ENCODE results near the gene TESK2.

Gene TESK2

DNA sequence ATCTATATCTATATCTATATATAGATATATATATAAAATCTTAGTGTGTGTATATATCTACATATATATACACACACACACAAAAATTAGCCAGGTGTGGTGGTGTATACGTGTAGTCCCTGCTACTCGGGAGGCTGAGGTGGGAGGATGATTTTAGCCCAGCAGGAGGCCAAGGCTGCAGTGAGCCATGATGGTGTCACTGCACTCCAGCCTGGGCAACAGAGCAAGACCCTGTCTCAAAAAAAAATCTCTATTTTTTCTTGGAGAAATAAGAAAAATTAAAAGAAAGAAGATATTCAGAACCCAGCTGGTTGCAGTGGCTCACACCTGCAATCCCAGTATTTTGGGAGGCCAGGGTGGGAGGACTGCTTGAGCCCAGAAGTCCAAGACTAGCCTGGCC, 85.3 kb downstream of the TESK2 start:
- no peak overlapping the region for H3K4me2 ChIP-seq (ENCODE audit: low read length)
- H3K36me3 ChIP-seq (ENCODE audit: insufficient read depth, low read length) = no peaks in the 10 kb centered on the region
- no peaks in the 10 kb centered on the region for H3K9me3 ChIP-seq (replicated peaks; ENCODE audit: low read length)
- H3K9ac ChIP-seq (ENCODE audit: low read depth, low read length) = no peak overlapping the region
- H3K27me3 ChIP-seq (ENCODE audit: control insufficient read depth, insufficient read depth, low read length) = no peaks in the 10 kb centered on the region
- no peaks in the 10 kb centered on the region for H3K4me1 ChIP-seq (ENCODE audit: control insufficient read depth, insufficient read depth, low read length)
- H3K4me3 ChIP-seq (ENCODE audit: low read length) = no peak overlapping the region

DNA sequence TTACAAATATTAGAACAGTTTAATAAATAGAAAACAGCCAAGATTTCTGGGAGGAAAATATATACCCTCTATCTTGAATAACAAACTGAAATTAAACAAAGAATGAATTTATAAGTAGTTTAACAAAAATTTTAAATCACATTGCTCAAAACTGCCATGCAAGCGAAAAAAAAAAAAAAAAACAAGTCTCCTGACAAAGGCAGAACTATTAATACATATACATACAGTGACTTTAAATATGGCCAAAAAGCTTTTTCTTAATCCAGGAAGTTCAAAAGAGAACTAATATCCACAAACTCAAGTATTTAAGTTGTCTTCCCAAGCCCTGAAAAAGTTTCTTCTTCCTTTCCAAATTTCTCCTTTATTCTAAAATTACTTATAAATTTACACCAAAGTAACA, 87.2 kb downstream of the TESK2 start:
- H3K4me3 ChIP-seq (ENCODE audit: low read length) = no peak overlapping the region
- H3K4me2 ChIP-seq (ENCODE audit: low read length) = no peak overlapping the region
- H3K27me3 ChIP-seq (ENCODE audit: control insufficient read depth, insufficient read depth, low read length) = no peaks in the 10 kb centered on the region

DNA sequence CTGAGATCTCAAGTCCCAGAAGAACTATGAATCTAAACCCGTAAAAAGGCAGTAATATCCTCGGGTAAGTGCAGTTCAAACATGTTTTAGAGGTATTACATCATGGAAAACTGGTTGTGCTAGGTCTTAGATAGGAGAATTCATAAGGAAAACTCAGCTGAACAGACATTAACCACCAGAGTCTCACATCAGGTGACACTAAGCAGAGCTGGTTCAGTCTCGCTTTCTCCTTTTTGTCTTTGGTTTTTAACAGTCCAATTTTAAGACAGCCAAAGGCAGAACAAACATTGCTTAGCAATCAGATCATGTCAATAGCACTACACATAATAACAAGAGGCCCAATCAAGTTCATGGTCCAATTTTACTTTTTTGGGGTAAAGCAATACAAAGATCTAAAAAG, 87.7 kb downstream of the TESK2 start:
- no peaks in the 10 kb centered on the region for H3K27me3 ChIP-seq (ENCODE audit: control insufficient read depth, insufficient read depth, low read length)
- no peak overlapping the region for H3K9ac ChIP-seq (ENCODE audit: low read depth, low read length)
- H3K4me2 ChIP-seq (ENCODE audit: low read length) = no peak overlapping the region
- no peaks in the 10 kb centered on the region for H3K36me3 ChIP-seq (ENCODE audit: insufficient read depth, low read length)
- H3K4me3 ChIP-seq (ENCODE audit: low read length) = no peak overlapping the region
- no peaks in the 10 kb centered on the region for H3K9me3 ChIP-seq (replicated peaks; ENCODE audit: low read length)
- no peaks in the 10 kb centered on the region for H3K4me1 ChIP-seq (ENCODE audit: control insufficient read depth, insufficient read depth, low read length)

More for the DNA sequence above, 87.2 kb downstream of the TESK2 start:
- Histone ChIP-seq H3K9me3 (replicated peaks; ENCODE audit: low read length) (no peaks in the 10 kb centered on the region), H3K4me1 (ENCODE audit: control insufficient read depth, insufficient read depth, low read length) (no peaks in the 10 kb centered on the region), H3K36me3 (ENCODE audit: insufficient read depth, low read length) (no peaks in the 10 kb centered on the region), H3K9ac (ENCODE audit: low read depth, low read length) (no peak overlapping the region)

DNA sequence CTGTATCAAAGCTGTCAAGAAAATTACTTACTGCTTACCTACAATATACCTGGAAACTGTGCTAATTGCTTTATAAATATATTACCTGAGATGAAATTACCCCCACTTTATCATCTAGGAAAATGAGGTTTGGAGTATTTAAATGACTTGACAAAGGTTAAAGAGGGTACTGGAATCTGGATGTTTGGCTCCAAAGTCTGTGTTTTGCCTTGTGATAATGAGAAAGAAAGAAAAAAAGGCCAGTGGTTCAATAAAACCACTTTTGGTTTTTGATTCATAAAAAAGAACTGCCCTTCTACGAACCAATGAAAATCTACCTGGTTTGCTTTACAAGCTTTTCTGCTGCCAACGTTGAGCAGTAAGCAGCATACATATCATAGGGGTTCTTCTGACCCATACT, 89.4 kb downstream of the TESK2 start:
- H3K27me3 ChIP-seq (ENCODE audit: control insufficient read depth, insufficient read depth, low read length) = no peaks in the 10 kb centered on the region
- no peak overlapping the region for H3K4me2 ChIP-seq (ENCODE audit: low read length)
- no peaks in the 10 kb centered on the region for H3K4me1 ChIP-seq (ENCODE audit: control insufficient read depth, insufficient read depth, low read length)

DNA sequence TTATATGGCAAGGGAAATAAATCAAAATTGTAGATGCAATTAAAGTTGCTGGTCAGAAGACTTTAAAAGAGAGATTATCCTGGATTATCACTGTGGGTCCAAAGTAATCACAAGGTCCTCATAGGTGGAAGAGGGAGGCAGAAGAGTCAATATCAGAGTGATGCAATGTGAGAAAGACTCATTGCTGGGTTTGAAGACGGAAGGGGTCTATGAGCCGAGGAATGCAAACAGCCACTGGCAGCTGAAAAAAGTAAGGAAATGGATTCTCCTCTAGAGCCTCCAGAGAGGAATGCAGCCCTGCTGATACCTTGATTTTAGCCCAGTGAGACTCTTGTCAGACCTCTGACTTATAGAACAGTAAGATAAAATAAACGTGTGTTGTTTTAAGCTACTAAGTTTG, 90.9 kb downstream of the TESK2 start:
- H3K36me3 ChIP-seq (ENCODE audit: insufficient read depth, low read length) = no peaks in the 10 kb centered on the region
- H3K4me3 ChIP-seq (ENCODE audit: low read length) = no peak overlapping the region
- H3K9ac ChIP-seq (ENCODE audit: low read depth, low read length) = no peak overlapping the region
- no peaks in the 10 kb centered on the region for H3K4me1 ChIP-seq (ENCODE audit: control insufficient read depth, insufficient read depth, low read length)
- H3K9me3 ChIP-seq (replicated peaks; ENCODE audit: low read length) = no peaks in the 10 kb centered on the region
- H3K27me3 ChIP-seq (ENCODE audit: control insufficient read depth, insufficient read depth, low read length) = no peaks in the 10 kb centered on the region
- no peak overlapping the region for H3K4me2 ChIP-seq (ENCODE audit: low read length)

More for the DNA sequence above, 89.4 kb downstream of the TESK2 start:
- H3K4me3 ChIP-seq (ENCODE audit: low read length) = no peak overlapping the region
- H3K9me3 ChIP-seq (replicated peaks; ENCODE audit: low read length) = no peaks in the 10 kb centered on the region
- H3K9ac ChIP-seq (ENCODE audit: low read depth, low read length) = no peak overlapping the region
- no peaks in the 10 kb centered on the region for H3K36me3 ChIP-seq (ENCODE audit: insufficient read depth, low read length)

DNA sequence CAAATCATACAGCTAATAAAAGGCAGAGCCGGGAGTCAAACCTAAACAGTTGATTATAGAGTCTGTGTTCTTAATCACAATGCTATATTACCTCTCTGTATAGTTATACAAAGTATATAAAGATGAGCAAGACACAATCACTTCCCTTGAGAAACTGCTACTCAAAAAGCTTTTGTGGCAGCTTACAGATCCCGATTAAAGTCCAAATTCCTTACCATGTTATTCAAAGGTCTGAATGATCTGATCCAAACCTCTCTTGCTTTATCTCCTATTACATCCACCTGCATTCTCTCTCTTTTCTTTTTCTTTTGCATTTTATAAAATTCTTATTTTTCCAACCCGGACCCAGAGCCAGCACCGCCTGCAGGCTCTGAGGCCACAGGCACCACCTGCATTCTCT, 93.7 kb downstream of the TESK2 start:
- H3K9ac ChIP-seq (ENCODE audit: low read depth, low read length) = no peak overlapping the region
- H3K27me3 ChIP-seq (ENCODE audit: control insufficient read depth, insufficient read depth, low read length) = no peaks in the 10 kb centered on the region
- no peak overlapping the region for H3K4me2 ChIP-seq (ENCODE audit: low read length)
- no peaks in the 10 kb centered on the region for H3K9me3 ChIP-seq (replicated peaks; ENCODE audit: low read length)
- H3K4me1 ChIP-seq (ENCODE audit: control insufficient read depth, insufficient read depth, low read length) = peaks cover 15% of the 10 kb centered on the region
- no peak overlapping the region for H3K4me3 ChIP-seq (ENCODE audit: low read length)
- H3K36me3 ChIP-seq (ENCODE audit: insufficient read depth, low read length) = no peaks in the 10 kb centered on the region

DNA sequence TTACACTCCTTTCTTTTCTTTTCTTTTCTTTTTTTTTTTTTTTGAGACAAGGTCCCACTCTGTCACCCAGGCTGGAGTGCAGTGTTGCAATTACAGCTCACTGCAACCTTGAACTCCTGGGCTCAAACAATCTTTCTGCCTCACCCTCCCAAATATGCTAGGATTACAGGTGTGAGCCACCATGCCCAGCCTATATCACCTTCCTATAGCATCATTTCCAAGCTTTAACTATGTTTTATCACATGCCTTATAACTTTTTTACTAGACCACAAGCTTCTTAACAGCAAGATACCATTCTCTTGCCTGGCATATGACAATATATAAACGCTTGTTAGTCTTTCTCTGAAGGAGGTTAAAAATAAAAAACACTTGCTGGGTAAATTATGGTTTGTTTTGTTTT, 95.4 kb downstream of the TESK2 start:
- H3K9ac ChIP-seq (ENCODE audit: low read depth, low read length) = no peak overlapping the region
- no peak overlapping the region for H3K4me2 ChIP-seq (ENCODE audit: low read length)
- H3K36me3 ChIP-seq (ENCODE audit: insufficient read depth, low read length) = no peaks in the 10 kb centered on the region
- H3K4me1 ChIP-seq (ENCODE audit: control insufficient read depth, insufficient read depth, low read length) = peaks cover 15% of the 10 kb centered on the region
- H3K9me3 ChIP-seq (replicated peaks; ENCODE audit: low read length) = no peaks in the 10 kb centered on the region
- no peak overlapping the region for H3K4me3 ChIP-seq (ENCODE audit: low read length)
- no peaks in the 10 kb centered on the region for H3K27me3 ChIP-seq (ENCODE audit: control insufficient read depth, insufficient read depth, low read length)

DNA sequence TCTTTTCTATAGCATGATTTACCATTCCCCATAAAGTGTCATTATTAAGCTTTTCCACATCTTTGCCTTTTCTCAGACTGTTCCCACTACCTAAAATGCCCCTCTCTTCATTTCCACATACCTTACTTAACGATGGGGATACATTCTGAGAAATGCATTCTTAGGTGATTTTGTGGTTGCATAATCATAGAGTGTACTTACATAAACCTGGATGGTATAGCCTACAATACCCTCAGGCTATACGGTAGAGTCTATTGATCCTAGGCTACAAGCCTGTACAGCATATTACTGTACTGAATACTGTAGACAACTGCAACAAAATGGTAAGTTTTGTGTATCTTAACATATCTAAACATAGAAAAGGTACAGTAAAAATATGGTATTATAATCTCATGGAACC, 95.9 kb downstream of the TESK2 start:
- Histone ChIP-seq H3K4me2 (ENCODE audit: low read length) (no peak overlapping the region), H3K4me1 (ENCODE audit: control insufficient read depth, insufficient read depth, low read length) (peaks cover 15% of the 10 kb centered on the region), H3K4me3 (ENCODE audit: low read length) (no peak overlapping the region), H3K36me3 (ENCODE audit: insufficient read depth, low read length) (no peaks in the 10 kb centered on the region), H3K27me3 (ENCODE audit: control insufficient read depth, insufficient read depth, low read length) (no peaks in the 10 kb centered on the region), H3K9me3 (replicated peaks; ENCODE audit: low read length) (no peaks in the 10 kb centered on the region), H3K9ac (ENCODE audit: low read depth, low read length) (no peak overlapping the region)

DNA sequence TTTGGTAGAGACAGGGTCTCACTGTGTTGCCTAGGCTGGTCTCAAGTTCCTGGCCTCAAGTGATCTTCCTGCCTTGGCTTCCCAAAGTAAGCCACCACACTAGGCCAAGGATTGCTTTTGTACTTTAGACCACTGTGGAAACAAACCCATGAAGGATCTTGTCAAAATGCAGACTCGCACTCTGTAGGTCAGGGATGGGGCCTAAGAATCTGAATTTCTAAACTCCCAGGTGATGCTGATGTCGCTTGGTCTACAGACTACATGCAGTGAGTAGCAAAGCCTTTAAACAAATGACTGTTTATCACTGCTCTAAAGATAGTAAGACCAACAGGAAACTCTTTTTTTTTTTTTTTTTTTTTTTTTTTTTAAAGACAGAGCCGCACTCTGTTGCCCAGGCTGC, 96.6 kb downstream of the TESK2 start:
- Histone ChIP-seq H3K4me1 (ENCODE audit: control insufficient read depth, insufficient read depth, low read length) (peaks cover 15% of the 10 kb centered on the region), H3K27me3 (ENCODE audit: control insufficient read depth, insufficient read depth, low read length) (no peaks in the 10 kb centered on the region), H3K9ac (ENCODE audit: low read depth, low read length) (no peak overlapping the region), H3K9me3 (replicated peaks; ENCODE audit: low read length) (no peaks in the 10 kb centered on the region), H3K4me2 (ENCODE audit: low read length) (peak overlapping the region; percentile 36), H3K4me3 (ENCODE audit: low read length) (no peak overlapping the region), H3K36me3 (ENCODE audit: insufficient read depth, low read length) (no peaks in the 10 kb centered on the region)

DNA sequence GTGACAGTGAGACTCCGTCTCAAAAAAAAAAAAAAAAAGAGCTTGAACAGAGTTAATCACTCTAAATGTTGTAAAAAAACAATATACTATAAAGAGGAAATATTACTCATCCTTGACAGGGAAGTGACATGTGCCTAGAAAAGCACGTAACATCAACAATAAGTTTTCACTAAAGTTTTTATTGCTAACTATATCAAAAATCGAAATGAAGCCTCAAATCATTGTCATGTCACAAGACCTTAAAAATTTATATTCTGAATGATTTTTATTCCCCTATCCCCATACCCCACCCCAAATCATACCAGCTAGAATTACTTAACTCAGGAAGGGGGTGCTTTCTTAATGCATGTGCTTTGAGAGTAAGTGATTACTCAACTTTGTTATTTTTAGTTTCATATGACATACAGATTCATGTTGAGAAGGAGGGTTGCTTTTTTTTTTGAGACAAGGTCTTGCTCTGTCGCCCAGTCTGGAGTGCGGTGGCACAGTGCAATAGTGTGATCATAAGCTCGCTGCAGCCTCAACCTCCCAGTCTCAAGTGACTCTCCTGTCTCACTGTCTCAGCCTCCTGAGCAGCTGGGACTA, 97.2 kb downstream of the TESK2 start:
- H3K36me3 ChIP-seq (ENCODE audit: insufficient read depth, low read length) = no peaks in the 10 kb centered on the region
- peak overlapping the region; percentile 36 for H3K4me2 ChIP-seq (ENCODE audit: low read length)
- no peaks in the 10 kb centered on the region for H3K27me3 ChIP-seq (ENCODE audit: control insufficient read depth, insufficient read depth, low read length)
- H3K9ac ChIP-seq (ENCODE audit: low read depth, low read length) = no peak overlapping the region
- H3K4me3 ChIP-seq (ENCODE audit: low read length) = no peak overlapping the region
- H3K4me1 ChIP-seq (ENCODE audit: control insufficient read depth, insufficient read depth, low read length) = peaks cover 15% of the 10 kb centered on the region
- no peaks in the 10 kb centered on the region for H3K9me3 ChIP-seq (replicated peaks; ENCODE audit: low read length)

DNA sequence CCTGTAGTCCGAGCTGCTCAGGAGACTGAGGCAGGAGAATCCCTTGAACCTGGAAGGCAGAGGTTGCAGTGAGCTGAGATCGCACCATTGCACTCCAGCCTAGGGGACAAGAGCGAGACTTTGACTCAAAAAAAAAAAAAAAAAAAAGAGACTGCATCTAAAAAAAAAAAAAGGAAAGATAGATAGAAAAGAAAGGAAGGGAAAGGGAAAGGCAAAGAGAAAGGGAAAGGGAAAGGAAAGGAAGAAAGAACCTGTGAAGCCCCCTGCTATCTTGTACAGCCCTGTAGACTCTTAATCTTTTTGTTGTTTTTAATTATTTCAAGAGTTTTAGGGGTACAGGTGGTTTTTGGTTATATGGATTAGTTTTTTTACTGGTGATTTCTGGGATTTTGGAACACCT, 104.7 kb downstream of the TESK2 start:
- Histone ChIP-seq H3K9ac (ENCODE audit: low read depth, low read length) (no peak overlapping the region), H3K4me1 (ENCODE audit: control insufficient read depth, insufficient read depth, low read length) (no peaks in the 10 kb centered on the region), H3K36me3 (ENCODE audit: insufficient read depth, low read length) (no peaks in the 10 kb centered on the region), H3K4me3 (ENCODE audit: low read length) (no peak overlapping the region), H3K27me3 (ENCODE audit: control insufficient read depth, insufficient read depth, low read length) (no peaks in the 10 kb centered on the region), H3K4me2 (ENCODE audit: low read length) (no peak overlapping the region), H3K9me3 (replicated peaks; ENCODE audit: low read length) (no peaks in the 10 kb centered on the region)

DNA sequence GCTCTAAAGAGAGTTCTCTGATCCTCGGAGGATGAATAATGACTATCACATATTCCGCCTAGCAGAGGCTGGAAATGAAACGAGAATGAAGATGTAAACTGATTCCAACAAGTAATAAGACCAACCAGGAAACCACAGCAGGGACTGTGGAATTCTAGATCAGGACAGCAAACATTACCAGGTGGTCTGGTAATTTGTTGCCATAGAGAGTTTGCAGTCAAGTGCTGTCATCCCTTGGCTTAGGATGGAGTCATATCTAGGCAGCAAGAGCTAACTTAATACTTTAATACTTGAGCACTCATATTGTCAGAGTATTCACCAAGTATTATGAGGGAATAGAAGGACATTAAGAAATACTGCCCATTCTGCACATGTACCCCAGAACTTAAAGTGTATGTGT, 105.7 kb downstream of the TESK2 start:
- Histone ChIP-seq H3K9me3 (replicated peaks; ENCODE audit: low read length) (no peaks in the 10 kb centered on the region), H3K4me2 (ENCODE audit: low read length) (no peak overlapping the region), H3K9ac (ENCODE audit: low read depth, low read length) (no peak overlapping the region), H3K36me3 (ENCODE audit: insufficient read depth, low read length) (no peaks in the 10 kb centered on the region), H3K4me3 (ENCODE audit: low read length) (no peak overlapping the region), H3K4me1 (ENCODE audit: control insufficient read depth, insufficient read depth, low read length) (no peaks in the 10 kb centered on the region), H3K27me3 (ENCODE audit: control insufficient read depth, insufficient read depth, low read length) (no peaks in the 10 kb centered on the region)
